Thymus (tissue), 11 donors: ENCODE results near the gene RAVER2. TPM values are rescaled to one million over a fixed set of nuclear protein-coding genes. Genes with fewer than 3 reads are reported as not detected.
A peak's percentile ranks its signal among the peaks of the same experiment; 100 is the strongest.

Experiments used
- DNase-seq, 9 donors: peaks; one replicate each; pipeline ENCODE4 v3.0.0-alpha.2; 2013; ENCODE audit warnings: low spot score in 9 of 9, low read depth in 6 of 9, missing footprints in 1 of 9
- H3K27ac ChIP-seq, 2 donors: one replicate each; pipeline ENCODE4 v1.5.1; 2013; ENCODE audit warnings: control low read depth in 1 of 2, low read depth in 1 of 2, low read length in 1 of 2, mild to moderate bottlenecking in 1 of 2, moderate library complexity in 1 of 2
- H3K27me3 ChIP-seq, 2 donors: one replicate each; pipeline ENCODE4 v1.5.1; 2013; ENCODE audit warnings: low read length in 1 of 2; ENCODE audit not compliant: control insufficient read depth in 2 of 2, insufficient read depth in 1 of 2
- H3K36me3 ChIP-seq, 2 donors: one replicate each; pipeline ENCODE4 v1.5.1; 2013; ENCODE audit warnings: low read length in 1 of 2, mild to moderate bottlenecking in 1 of 2, moderate library complexity in 1 of 2; ENCODE audit not compliant: control insufficient read depth in 2 of 2, insufficient read depth in 2 of 2
- H3K4me1 ChIP-seq, 2 donors: one replicate each; pipeline ENCODE4 v1.5.1; 2013; ENCODE audit warnings: low read length in 2 of 2; ENCODE audit not compliant: control insufficient read depth in 2 of 2, insufficient read depth in 2 of 2
- H3K4me3 ChIP-seq, 2 donors: one replicate each; pipeline ENCODE4 v1.5.1; 2013; ENCODE audit warnings: low read length in 2 of 2, control low read depth in 1 of 2, mild to moderate bottlenecking in 1 of 2
- H3K9me3 ChIP-seq, 2 donors: one replicate each; pipeline ENCODE4 v1.5.1; 2013; ENCODE audit warnings: low read length in 1 of 2, mild to moderate bottlenecking in 1 of 2; ENCODE audit not compliant: control insufficient read depth in 2 of 2, insufficient read depth in 1 of 2
- WGBS: extraction: QIAGEN DNeasy Blood & Tissue Kit; methylation state at CpG from one replicate; pipeline ENCODE4 v1.1.7; 2013; 5-methylcytosine and 5-hydroxymethylcytosine counted together
- polyA plus RNA-seq: library from polyadenylated mRNA; stranded (reverse); fragments of 200-250 nt; gene quantifications from one replicate; pipeline ENCODE4 v1.2.3, GENCODE V29; 2013
- total RNA-seq: library from RNA; stranded (reverse); fragments of 120-200 nt; gene quantifications from one replicate; pipeline ENCODE4 v1.2.4, GENCODE V29; 2013
- donor health status: healthy.

Gene RAVER2
- total and polyA plus RNA-seq, 2 donors: 6.3 to 10.8 TPM

DNA sequence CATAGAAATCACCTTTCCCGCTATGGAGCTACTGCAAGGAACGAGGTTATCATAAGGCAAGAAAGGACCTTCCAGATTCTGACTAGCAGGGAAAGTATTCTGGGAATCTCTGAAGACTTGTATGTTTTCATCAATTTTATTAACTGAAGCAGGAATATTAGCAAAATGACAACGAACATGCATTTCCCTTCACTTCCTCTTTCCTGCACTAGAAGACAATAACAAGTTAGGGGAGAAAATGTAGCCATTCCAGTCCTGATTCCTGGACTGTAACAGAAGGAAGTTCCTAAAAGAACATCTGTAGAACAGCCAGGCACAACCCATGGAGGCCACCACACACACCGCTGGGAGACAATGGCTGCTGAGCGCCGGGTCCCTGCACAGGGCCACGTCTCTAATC is 106.8 kb downstream of the RAVER2 start:
- WGBS: 93% methylated on average over 7 of the region's 7 CpGs
- H3K9me3 ChIP-seq: peaks cover 0 to 1% of the 10 kb centered on the region in 2 donors
- DNase-seq: no peak

DNA sequence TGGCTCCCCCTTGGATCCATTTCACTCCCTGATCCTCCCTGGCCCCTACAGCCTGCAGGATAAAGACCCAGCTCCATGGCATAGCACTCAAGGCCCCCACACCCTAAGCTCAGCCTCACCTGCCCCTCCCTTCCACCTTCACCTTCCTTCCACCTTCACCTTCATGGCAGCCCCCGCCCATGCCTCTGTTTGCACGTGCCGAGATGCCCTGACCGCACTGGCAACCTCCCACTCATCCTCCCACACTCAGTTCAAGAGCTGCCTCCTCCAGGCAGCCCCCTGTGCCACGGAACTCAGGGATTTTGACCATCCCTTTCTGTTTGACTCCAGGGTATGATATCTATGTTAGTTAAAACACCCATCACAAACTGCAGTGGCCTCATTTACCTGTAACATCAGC is 109.8 kb downstream of the RAVER2 start:
- Histone ChIP-seq H3K4me3 (no peak overlapping the region), H3K27ac (no peak overlapping the region), H3K27me3 (no peaks in the 10 kb centered on the region), H3K4me1 (no peaks in the 10 kb centered on the region), H3K36me3 (peaks cover 89 to 96% of the 10 kb centered on the region in 2 donors), H3K9me3 (peaks cover 0 to 1% of the 10 kb centered on the region in 2 donors)
- WGBS: 95% methylated on average over 5 of the region's 5 CpGs
- no peak for DNase-seq

More for the DNA sequence above, 106.8 kb downstream of the RAVER2 start:
- no peak overlapping the region for H3K27ac ChIP-seq
- H3K36me3 ChIP-seq: peaks cover 88 to 95% of the 10 kb centered on the region in 2 donors
- no peaks in the 10 kb centered on the region for H3K27me3 ChIP-seq
- H3K4me1 ChIP-seq: no peaks in the 10 kb centered on the region
- H3K4me3 ChIP-seq: no peak overlapping the region

DNA sequence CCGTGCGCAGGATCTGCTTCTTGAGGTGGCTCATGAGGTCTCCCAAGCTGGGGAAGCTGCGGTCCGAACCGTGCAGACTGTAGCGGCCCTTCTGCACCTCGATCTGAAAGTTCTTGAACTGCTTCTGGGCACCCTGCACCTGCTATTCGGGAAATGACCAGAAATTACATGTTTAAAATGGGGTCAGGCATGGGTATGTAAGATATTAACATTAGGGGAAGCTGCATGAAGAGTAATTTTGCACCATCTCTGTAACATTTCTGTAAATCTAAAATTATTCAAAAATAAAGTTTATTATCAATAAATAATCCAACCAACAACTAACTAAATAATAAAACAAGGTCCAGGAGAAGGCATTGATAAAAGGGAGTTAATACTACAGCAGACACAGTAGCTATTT is 110.7 kb downstream of the RAVER2 start:
- Histone ChIP-seq H3K27ac (no peak overlapping the region), H3K36me3 (peaks cover 85 to 93% of the 10 kb centered on the region in 2 donors), H3K9me3 (peaks cover 0 to 1% of the 10 kb centered on the region in 2 donors), H3K4me3 (no peak overlapping the region), H3K27me3 (no peaks in the 10 kb centered on the region), H3K4me1 (no peaks in the 10 kb centered on the region)
- 92% methylated on average over 8 of the region's 8 CpGs for WGBS
- no peak for DNase-seq

DNA sequence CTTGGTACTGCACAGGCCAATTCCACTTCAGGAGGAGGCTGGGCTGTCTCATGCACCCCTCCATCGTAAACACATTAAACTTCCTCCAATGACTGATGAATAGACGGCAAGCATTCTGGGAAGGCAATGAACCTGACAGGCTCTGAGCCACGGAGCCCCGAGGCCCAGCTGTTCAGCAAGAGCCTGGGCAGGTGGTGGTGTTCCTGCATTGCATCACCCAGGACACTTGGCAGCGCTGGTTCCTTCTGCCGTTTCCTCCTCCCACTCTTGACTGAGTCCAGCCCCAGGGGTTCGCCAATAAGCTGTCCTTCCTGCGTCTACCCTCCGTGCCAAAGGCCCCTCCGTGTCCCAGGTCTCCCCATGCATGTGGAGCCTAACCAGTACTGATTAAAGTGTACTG is 111.7 kb downstream of the RAVER2 start:
- WGBS: 95% methylated on average over 10 of the region's 10 CpGs
- Histone ChIP-seq H3K27ac (no peak overlapping the region), H3K4me3 (no peak overlapping the region), H3K9me3 (peaks cover 0 to 1% of the 10 kb centered on the region in 2 donors), H3K4me1 (no peaks in the 10 kb centered on the region), H3K36me3 (peaks cover 85 to 88% of the 10 kb centered on the region in 2 donors), H3K27me3 (no peaks in the 10 kb centered on the region)
- no peak for DNase-seq

DNA sequence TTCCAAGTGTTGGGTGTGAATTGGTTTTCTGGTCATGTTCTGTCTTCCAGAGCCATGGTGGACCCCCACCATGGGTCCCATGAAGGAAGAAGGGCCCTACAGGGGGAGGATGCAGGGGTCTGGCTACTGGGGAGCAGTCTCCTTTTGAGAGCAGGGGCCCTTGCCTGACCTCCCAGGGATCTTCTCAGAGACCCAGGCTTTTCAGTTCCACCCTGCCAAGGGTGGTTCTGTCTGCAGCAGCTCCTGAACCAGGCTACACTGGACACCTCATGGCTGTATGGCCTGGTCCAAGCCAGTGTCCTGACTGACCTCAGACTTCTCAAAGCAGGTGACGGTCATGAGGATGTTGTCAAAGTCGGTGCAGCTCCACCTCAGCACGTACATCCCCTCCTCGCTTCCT is 112.5 kb downstream of the RAVER2 start:
- H3K4me1 ChIP-seq: no peaks in the 10 kb centered on the region
- peaks cover 0 to 1% of the 10 kb centered on the region in 2 donors for H3K9me3 ChIP-seq
- H3K27ac ChIP-seq: no peak overlapping the region
- H3K4me3 ChIP-seq: no peak overlapping the region
- DNase-seq: no peak
- H3K36me3 ChIP-seq: peaks cover 88 to 89% of the 10 kb centered on the region in 2 donors
- 97% methylated on average over 4 of the region's 4 CpGs for WGBS
- H3K27me3 ChIP-seq: no peaks in the 10 kb centered on the region

DNA sequence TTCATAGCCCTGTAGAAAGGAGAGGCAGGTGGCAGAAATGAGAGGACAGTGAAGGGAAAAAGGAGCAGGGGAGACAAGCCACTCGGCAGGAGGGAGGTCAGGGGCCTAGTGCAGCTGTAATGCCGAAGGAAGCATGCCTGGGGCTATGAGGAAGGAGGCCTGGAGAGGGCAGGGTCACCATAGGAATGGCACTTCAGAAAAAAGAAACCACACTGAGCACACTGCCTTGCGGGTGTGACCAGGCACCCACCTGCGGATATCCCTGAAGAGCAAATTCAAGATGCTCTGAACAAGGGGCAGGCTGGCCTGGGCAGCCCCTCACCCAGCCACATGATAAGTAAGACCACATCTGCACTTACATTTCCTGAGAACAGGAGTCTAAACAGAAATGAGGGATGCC is 116.7 kb downstream of the RAVER2 start:
- H3K36me3 ChIP-seq: peaks cover 77 to 82% of the 10 kb centered on the region in 2 donors
- no peaks in the 10 kb centered on the region for H3K27me3 ChIP-seq
- no peak overlapping the region for H3K4me3 ChIP-seq
- H3K27ac ChIP-seq: no peak overlapping the region
- 85% methylated on average over 4 of the region's 4 CpGs for whole genome bisulfite sequencing
- H3K4me1 ChIP-seq: peaks cover 0 to 8% of the 10 kb centered on the region in 2 donors
- H3K9me3 ChIP-seq: peaks cover 0 to 4% of the 10 kb centered on the region in 2 donors
- DNase-seq: no peak

DNA sequence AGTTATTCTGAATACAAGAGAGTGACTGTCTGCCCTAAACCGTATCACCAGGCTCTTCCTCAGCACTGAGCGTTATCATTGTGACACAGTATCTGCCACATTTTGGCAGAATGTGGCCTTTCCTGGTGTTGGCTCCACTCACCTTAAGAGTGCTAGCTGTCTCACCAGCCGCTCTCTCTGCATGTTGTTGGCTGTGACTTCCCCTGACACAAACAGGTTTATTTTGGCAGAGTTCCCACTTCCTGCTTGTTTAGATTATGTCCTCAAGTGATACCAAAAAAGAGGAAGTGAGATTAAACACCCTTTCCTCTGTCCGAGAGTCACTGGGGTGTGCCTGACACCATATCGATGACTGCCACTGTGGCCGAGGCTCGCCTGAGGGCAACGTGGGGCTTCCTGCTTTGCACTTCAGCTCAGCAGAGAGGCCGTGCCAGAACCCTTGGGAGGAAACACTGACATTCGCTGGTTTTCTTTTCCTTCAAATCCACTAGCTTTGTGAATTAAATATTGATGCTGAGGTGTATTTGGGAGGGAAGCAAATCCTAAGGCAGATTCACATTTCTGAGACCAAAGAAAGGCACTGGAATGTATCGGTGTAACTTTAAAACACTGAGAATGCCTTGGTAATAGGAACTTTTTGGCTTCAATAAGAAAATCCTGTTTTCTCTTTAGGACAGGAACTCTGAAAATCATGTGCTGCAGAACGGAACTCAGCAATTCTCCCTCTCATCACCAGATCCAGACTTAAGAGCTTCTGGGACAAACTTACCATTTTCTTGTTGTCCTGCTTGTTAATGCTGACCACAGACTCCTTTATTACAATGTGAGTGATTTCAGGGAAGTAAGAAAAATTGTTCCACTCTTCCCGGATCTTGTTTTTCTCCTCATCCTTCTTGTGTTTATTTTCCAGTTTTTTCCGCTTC is 119.4 kb downstream of the RAVER2 start:
- H3K9me3 ChIP-seq: peaks cover 0 to 4% of the 10 kb centered on the region in 2 donors
- H3K4me3 ChIP-seq: no peak overlapping the region
- H3K36me3 ChIP-seq: peaks cover 67 to 73% of the 10 kb centered on the region in 2 donors
- peak in 7 of 9 donors; percentile 6 to 61 (median 21) for DNase-seq
- 60% methylated on average over 14 of the region's 14 CpGs for WGBS
- H3K27me3 ChIP-seq: no peaks in the 10 kb centered on the region
- peak overlapping the region; percentile 41 to 50 for H3K27ac ChIP-seq
- peaks cover 0 to 8% of the 10 kb centered on the region in 2 donors for H3K4me1 ChIP-seq

DNA sequence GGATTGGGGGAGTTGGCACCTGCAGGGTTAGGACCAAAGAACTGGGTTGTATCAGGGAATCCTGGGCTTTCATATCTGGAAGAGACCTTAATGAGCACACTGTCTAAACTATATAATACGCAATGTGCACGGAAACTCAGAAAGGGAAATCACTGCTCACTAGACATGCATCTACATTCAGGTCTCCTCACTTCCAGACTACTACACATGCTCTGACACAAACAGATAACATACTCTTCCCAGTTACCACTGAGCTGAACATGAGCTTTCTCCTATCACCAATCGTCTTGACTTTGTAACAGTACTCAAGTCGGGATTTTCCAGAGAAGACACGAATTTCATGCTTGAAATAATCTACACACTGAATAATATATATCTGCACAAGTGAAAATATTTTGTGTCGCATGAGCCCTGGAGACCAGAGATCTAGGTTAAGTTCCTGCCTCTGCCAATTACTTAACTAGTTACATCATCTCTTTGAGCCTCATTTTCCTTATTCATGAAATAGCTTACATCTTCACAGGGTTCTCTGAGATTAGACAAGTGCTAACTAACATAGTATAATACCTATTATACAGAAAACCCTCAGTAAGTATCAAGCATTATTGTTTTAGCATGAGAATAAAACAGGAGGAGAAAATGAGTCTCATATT is 120.4 kb downstream of the RAVER2 start:
- Histone ChIP-seq H3K27ac (no peak overlapping the region), H3K4me3 (no peak overlapping the region), H3K27me3 (no peaks in the 10 kb centered on the region), H3K9me3 (peaks cover 0 to 4% of the 10 kb centered on the region in 2 donors), H3K36me3 (peaks cover 68 to 73% of the 10 kb centered on the region in 2 donors), H3K4me1 (peaks cover 0 to 8% of the 10 kb centered on the region in 2 donors)
- DNase-seq: no peak
- WGBS: 96% methylated on average over 6 of the region's 6 CpGs

DNA sequence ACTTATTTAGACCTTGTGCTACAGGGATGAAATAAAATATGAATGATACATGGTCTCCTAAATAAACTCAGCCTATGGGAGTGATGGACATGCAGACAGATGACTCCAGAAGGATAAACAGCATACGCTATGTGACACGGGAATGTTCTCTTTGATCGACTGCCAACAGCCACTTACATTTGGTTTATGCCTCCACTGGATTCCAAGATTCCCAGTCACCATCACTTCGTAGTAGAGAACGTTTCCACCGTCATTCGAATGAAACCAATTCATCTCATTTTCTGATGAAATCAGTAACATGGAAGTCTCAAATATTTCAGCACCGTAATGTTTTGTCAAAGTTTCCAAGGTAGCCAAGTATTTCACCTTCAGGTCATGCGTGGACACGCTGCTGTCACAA is 121.8 kb downstream of the RAVER2 start:
- 96% methylated on average over 10 of the region's 10 CpGs for WGBS
- Histone ChIP-seq H3K27ac (no peak overlapping the region), H3K36me3 (peaks cover 66 to 81% of the 10 kb centered on the region in 2 donors), H3K4me3 (no peak overlapping the region), H3K4me1 (peaks cover 0 to 8% of the 10 kb centered on the region in 2 donors), H3K9me3 (peaks cover 0 to 4% of the 10 kb centered on the region in 2 donors), H3K27me3 (no peaks in the 10 kb centered on the region)
- no peak for DNase-seq
